ENCODE measurements around the gene ADGRD1. TPM values are rescaled to one million over a fixed set of nuclear protein-coding genes. Genes with fewer than 3 reads are reported as not detected.

ADGRD1 gene
- total RNA-seq, 1 donor from 2014 or later: 4.0 TPM

DNA sequence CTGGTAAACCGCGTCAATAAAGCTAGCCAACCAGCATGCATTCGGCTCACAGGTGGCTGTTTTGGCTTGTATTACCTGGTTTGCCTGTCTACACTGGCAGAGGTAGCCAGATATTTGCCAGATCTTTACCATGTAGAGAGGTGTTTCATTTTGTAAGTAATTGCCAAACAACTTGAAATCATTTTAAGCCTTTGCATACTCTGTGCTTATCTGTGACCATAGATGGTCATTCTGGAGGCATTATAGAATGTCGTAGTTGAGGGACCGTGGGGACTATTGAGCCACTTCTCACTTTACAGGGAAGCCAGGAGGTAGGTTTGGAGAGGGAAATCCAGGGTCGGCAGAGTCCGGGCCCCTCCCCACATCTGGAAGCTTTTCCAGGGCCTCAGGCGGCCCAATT is 5.9 kb downstream of the ADGRD1 start:
- Mint-ChIP-seq H3K27ac (no peak overlapping the region), H3K27me3 (peaks cover 5% of the 10 kb centered on the region), H3K4me1 (ENCODE audit: low read depth) (peaks cover 4% of the 10 kb centered on the region), H3K4me3 (ENCODE audit: low read depth) (no peak overlapping the region), H3K36me3 (ENCODE audit: insufficient read depth) (no peaks in the 10 kb centered on the region), H3K9me3 (ENCODE audit: low read depth) (peaks cover 3% of the 10 kb centered on the region)
- TF ChIP-seq, protein P1, sequence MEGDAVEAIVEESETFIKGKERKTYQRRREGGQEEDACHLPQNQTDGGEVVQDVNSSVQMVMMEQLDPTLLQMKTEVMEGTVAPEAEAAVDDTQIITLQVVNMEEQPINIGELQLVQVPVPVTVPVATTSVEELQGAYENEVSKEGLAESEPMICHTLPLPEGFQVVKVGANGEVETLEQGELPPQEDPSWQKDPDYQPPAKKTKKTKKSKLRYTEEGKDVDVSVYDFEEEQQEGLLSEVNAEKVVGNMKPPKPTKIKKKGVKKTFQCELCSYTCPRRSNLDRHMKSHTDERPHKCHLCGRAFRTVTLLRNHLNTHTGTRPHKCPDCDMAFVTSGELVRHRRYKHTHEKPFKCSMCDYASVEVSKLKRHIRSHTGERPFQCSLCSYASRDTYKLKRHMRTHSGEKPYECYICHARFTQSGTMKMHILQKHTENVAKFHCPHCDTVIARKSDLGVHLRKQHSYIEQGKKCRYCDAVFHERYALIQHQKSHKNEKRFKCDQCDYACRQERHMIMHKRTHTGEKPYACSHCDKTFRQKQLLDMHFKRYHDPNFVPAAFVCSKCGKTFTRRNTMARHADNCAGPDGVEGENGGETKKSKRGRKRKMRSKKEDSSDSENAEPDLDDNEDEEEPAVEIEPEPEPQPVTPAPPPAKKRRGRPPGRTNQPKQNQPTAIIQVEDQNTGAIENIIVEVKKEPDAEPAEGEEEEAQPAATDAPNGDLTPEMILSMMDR (IDR thresholded peaks at IDR 0.05; ENCODE audit: unreplicated experiment): no peak
- no peak for DNase-seq (ENCODE audit: low spot score, unreplicated experiment)

DNA sequence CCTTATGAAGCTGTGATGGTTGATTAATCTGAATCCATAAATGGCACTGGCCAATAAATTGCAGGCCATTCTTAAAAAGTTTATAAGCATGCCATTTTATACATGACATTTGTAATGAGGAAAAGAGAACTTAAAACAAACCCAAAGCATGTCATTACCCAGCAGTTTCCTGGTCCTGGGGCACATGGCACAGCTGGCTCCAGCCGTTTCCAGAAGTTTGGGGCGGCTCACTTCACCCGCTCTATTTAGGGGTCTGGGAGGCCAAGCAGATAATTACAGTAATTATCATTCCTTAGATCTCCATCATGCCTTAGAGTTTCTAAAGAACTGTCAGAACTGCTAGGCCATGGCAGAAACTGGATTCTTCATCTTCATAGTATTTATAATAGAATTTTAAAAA is 6.4 kb downstream of the ADGRD1 start:
- H3K4me3 Mint-ChIP-seq (ENCODE audit: low read depth): no peak overlapping the region
- H3K27ac Mint-ChIP-seq: no peak overlapping the region
- DNase-seq (ENCODE audit: low spot score, unreplicated experiment): no peak
- H3K36me3 Mint-ChIP-seq (ENCODE audit: insufficient read depth): no peaks in the 10 kb centered on the region
- H3K9me3 Mint-ChIP-seq (ENCODE audit: low read depth): peaks cover 3% of the 10 kb centered on the region
- peaks cover 4% of the 10 kb centered on the region for H3K27me3 Mint-ChIP-seq
- peaks cover 2% of the 10 kb centered on the region for H3K4me1 Mint-ChIP-seq (ENCODE audit: low read depth)
- TF ChIP-seq, protein P1 (IDR thresholded peaks at IDR 0.05; ENCODE audit: unreplicated experiment): no peak

DNA sequence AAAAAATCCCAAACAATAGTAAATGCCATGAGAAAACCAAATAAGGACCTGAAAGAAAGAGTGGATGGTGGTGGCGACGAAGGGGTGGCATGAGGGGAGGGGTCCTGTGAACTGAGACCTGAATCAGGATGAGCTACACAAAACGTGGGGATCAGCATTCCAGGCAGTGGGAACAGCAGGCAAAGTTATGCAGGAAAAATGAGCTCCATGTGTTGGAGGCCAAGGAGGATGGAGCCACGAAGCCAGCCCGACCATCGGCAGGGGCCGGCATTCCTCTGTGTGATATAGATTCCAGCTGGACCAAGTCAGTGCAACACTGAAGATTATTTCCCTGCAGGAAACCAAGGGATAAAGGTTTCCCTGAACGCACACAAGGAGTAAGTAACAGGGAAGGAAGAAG is 7.1 kb downstream of the ADGRD1 start:
- Mint-ChIP-seq H3K27ac (no peak overlapping the region), H3K4me1 (ENCODE audit: low read depth) (peaks cover 2% of the 10 kb centered on the region), H3K27me3 (peaks cover 4% of the 10 kb centered on the region), H3K9me3 (ENCODE audit: low read depth) (peaks cover 3% of the 10 kb centered on the region), H3K4me3 (ENCODE audit: low read depth) (no peak overlapping the region), H3K36me3 (ENCODE audit: insufficient read depth) (no peaks in the 10 kb centered on the region)
- DNase-seq (ENCODE audit: low spot score, unreplicated experiment): no peak
- TF ChIP-seq, protein P1 (IDR thresholded peaks at IDR 0.05; ENCODE audit: unreplicated experiment): no peak

DNA sequence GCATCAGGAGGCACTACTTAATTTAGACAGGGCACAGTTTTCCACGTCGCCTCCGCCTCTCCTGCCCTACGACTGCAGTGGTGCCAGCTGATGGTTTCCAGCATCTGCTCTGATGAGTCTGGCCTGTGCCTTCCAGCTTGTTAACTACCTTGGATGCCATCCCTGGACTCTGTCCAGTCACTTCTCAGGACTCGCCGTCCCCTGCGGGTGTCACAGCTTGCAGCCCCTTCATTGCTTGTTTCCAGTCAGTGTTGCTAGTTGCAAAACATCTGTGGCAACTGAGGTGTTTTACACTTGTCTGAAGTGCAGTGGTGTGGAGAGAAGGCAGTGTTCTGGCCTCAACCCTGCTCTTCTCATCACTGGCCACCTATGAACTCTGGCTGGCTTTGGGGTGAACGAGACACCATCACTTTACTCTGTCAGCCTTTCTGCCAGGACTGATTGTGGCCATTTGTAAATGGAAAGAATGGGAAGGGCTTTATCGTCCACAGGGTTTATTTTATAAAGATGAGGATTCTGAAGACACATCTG is 8.3 kb downstream of the ADGRD1 start:
- H3K4me3 Mint-ChIP-seq (ENCODE audit: low read depth): no peak overlapping the region
- peaks cover 4% of the 10 kb centered on the region for H3K27me3 Mint-ChIP-seq
- H3K36me3 Mint-ChIP-seq (ENCODE audit: insufficient read depth): no peaks in the 10 kb centered on the region
- TF ChIP-seq, protein P1 (IDR thresholded peaks at IDR 0.05; ENCODE audit: unreplicated experiment): no peak
- peaks cover 3% of the 10 kb centered on the region for H3K9me3 Mint-ChIP-seq (ENCODE audit: low read depth)
- H3K4me1 Mint-ChIP-seq (ENCODE audit: low read depth): peaks cover 2% of the 10 kb centered on the region
- no peak overlapping the region for H3K27ac Mint-ChIP-seq
- DNase-seq (ENCODE audit: low spot score, unreplicated experiment): no peak

DNA sequence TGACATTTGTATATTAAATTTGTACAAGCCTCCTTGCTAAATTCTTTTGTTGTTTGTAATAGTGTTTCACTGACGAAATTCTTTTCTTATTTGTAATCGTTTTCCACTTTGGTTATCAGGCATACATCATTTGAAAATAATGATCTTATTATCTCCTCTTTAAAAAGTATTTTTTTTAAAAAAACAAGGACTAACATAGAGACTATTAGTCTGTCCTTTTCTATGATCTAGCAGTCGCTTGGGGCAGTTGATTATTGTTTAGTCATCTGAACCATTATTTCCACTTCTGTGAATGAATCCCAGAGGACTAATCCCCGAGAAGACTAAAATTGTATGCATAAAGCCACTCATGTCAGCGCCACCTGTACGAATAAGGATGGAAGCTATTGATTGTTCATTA is 11.5 kb downstream of the ADGRD1 start:
- no peaks in the 10 kb centered on the region for H3K27me3 Mint-ChIP-seq
- H3K27ac Mint-ChIP-seq: no peak overlapping the region
- no peak for DNase-seq (ENCODE audit: low spot score, unreplicated experiment)
- no peaks in the 10 kb centered on the region for H3K36me3 Mint-ChIP-seq (ENCODE audit: insufficient read depth)
- peaks cover 3% of the 10 kb centered on the region for H3K4me1 Mint-ChIP-seq (ENCODE audit: low read depth)
- TF ChIP-seq, protein P1 (IDR thresholded peaks at IDR 0.05; ENCODE audit: unreplicated experiment): no peak
- peaks cover 3% of the 10 kb centered on the region for H3K9me3 Mint-ChIP-seq (ENCODE audit: low read depth)
- H3K4me3 Mint-ChIP-seq (ENCODE audit: low read depth): no peak overlapping the region
